Stimulated activated CD4-positive, alpha-beta T cell treated with anti-CD3 and anti-CD28 coated beads, Interleukin-2, amount 100 ng/mL, for 48 hours (primary cell): ENCODE measurements around the gene SGIP1.
A peak's percentile ranks its signal among the peaks of the same experiment; 100 is the strongest.

Source experiments
- DNase-seq, 2 donors: peaks; one replicate each; pipeline ENCODE4 v3.0.0-alpha.2; 2020

Gene SGIP1, protein sequence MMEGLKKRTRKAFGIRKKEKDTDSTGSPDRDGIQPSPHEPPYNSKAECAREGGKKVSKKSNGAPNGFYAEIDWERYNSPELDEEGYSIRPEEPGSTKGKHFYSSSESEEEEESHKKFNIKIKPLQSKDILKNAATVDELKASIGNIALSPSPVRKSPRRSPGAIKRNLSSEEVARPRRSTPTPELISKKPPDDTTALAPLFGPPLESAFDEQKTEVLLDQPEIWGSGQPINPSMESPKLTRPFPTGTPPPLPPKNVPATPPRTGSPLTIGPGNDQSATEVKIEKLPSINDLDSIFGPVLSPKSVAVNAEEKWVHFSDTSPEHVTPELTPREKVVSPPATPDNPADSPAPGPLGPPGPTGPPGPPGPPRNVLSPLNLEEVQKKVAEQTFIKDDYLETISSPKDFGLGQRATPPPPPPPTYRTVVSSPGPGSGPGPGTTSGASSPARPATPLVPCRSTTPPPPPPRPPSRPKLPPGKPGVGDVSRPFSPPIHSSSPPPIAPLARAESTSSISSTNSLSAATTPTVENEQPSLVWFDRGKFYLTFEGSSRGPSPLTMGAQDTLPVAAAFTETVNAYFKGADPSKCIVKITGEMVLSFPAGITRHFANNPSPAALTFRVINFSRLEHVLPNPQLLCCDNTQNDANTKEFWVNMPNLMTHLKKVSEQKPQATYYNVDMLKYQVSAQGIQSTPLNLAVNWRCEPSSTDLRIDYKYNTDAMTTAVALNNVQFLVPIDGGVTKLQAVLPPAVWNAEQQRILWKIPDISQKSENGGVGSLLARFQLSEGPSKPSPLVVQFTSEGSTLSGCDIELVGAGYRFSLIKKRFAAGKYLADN

DNA sequence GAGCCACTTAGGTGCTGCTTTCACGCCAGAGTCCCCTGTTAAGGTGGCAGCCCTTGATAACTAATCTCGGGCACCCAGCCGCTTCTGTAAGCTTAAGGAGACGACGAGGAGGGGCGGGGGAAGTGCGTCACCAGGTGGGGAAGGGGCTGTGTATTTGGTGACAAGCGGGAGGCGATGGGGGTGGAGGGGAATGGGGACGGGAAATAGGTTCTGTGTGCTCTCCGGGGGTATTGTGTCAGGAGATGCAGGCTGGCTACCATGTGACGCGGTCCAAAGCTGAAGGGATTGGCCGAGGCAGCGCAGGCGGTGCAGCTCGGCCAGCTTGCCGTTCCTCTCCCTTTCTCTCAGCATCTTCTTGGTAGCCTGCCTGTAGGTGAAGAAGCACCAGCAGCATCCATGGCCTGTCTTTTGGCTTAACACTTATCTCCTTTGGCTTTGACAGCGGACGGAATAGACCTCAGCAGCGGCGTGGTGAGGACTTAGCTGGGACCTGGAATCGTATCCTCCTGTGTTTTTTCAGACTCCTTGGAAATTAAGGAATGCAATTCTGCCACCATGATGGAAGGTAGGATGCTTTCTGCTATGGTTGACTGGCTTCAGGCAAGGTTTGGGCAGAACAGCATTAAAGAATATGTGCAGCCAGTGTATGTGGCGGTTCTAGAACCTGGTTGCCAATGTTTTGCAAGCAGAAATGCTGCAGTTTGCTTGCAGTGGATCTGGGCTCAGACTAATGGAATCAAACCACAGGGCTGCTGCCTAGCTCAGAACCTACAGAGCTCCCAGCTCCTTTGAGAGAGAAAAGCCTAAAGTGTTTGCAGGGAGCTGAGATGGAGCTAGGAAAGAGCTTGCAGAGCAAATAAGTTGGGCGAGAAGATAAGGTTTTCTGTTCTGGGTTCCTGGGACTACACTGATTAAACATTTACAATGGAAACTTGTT is at the start of gene SGIP1:
Gene SGIP1 (plus strand): TSS at position 350 of the 937 bp plus-strand sequence. CDS start 206 bp downstream, at position 556.
- DNase-seq: no peak

DNA sequence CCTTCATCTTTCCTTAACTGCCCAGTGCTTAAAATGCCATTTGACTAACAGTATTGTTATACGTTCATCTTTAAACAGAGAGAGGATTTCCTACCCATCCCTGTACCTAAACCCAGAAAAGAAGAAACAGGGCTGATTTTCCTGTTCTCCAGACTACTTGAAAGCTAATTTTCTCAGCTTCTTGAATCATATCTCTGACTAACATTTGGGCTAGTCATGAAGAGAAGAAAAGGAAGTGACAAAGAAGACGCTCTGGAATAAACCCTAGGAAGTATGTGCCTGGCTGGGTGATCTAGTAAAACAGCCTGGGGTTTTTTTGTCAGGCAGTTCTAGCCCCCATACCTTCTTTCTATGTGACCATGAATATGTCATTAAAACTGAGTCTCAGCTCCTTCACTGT is 44.8 kb upstream of the SGIP1 start:
- no peak for DNase-seq

DNA sequence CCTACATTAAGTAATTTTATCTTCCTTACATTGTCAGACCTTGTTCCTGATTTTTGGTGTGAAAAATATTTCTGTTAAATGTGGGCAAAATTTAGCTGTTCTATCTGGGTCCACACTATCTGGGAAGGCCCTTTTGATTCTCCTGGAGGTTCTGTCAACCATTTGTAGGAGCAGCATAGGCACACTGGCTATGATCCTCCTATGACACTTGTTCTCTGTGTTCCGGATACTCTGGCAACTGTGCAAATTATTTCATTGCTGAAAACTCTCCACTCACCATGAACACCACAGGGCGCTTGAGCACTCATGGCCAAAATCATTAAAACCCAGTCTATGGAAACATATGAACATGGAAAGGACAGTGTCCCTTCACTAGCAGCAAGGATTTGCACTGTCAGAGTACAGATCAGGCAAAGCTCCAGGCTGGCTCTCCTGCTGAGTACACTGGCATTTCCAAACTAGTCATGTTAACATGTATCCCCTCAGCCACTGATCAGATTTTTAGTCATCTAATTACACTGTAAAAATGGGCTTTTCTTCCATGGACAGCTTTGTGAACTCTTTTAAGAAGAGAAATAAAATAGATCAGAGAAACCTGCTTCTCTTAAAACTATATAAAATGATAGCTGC is 43.9 kb upstream of the SGIP1 start:
- no peak for DNase-seq

DNA sequence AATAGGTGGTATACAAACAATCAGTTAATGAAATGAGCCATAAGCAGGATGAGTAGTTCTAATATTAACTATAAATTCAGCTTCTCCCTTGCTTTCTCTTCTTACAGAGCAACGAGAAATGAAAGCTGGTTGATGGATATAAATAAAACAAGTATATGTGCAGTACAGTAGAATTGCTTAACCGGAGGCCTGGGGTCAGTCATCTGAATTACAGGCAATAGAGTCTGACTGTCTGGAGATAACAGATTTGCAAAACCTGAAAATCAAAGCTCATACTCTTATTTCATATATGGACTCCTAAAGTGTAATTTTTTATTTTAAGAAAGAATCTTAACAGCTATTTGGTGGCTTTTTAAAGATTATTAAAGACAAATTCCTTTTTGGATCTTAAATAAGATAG is 43.1 kb upstream of the SGIP1 start:
- DNase-seq: no peak

DNA sequence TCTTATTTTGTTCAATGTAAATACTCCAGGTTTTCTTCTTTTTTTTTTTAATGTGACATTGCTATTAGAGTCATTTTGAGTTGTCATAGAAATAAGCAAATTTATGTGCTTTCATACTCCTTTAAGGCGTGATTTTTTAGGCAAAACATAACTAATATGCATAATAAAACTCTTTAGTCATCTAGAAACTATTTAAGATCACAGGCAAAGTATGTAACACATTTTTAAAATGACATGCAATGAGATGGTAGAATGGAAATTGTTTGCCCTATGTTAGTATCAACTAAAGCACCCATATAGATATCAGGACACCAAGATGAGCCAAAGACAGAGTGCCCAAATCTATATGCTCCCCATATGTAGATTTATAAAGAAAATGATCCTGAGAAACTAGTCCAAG is 41.5 kb upstream of the SGIP1 start:
- no peak for DNase-seq

DNA sequence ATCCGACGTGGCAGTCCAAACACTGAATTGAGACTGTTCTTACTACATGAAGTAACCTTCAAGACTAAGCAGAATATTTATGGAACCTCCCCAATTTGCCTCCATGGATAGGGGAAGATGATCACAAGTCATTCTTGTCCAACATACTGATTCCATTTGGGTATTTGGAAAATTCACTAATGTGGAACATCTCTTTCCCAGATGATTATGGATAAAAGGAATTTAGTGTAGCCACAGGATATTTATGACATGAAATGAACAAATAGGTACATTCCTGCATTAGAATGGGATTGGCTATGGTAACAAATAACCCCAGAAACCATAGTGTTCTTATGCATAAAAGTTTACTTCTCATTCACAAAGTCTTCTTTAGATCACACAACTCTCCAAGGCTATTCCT is 40.2 kb upstream of the SGIP1 start:
- DNase-seq: no peak

DNA sequence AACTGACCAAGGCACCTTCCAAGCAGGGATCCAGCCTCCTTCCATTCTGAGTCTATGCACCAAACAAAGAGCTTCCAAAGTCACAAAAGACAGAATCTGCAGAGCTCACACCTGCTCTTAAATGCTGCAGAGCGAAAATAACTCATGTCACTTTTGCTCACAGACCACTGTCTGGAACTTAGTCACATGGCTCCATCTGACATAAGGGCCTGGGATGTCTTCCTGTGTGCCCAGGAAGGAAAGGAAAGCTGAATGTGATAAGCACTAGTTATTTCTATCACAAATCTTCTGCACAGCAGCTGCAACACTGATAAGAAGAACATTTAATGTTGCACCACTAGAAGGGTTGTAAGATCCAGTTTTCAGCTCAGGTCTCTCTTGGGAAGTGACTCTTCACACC is 39.5 kb upstream of the SGIP1 start:
- no peak for DNase-seq

DNA sequence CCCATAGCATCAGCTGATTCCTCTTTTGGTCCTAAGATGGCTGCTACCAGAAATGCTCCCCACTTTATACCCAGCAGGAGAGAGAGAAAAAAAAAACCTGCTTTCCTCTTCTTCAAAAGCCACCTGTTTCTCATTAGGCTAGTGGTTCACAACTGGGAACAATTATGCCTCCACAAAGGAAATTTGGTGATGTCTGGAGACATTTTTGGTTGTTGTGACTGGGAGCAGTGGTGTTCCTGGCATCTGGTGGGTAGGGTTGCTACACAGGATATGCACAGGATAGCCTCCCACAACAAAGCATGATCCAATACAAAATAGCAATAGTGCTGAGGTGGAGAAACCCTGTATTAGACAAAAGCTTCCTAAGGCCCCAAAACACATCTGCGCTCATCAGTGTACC is 38.5 kb upstream of the SGIP1 start:
- DNase-seq: no peak

DNA sequence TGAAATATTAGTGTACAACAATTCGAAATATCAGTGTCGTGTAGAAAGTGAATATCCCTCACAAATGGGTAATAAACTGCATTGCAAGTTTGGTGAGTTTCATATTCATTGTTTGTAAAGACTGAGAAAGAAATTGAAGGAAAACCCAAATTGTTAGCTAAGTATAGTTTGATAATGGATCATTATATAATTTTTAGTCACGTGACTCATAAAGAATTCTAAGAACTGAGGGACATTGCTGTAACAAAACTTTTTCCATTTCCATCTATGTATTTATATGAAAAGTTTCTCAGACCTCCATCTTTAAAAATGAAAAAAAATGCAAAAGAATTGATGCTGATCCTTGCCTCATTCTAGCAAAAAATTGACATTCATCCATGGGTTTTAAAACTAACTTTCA is 36.0 kb upstream of the SGIP1 start:
- DNase-seq: no peak

DNA sequence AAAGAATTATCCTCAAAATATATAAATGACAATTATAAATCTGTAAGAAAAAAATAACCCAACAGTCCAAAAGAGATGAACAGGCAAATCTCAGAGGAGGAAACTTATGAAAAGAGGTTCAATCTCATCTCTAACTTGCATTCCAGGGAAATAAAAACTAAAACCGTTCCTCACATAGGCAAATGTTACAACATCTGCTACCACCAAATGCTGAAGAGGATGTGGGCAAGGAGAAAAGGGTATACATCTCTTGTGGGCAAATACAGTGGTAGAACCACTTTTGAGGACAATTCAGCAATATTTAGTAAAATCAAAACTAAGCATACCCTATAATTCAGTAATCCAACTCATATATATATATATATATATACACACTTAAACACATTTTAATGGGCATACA is 33.7 kb upstream of the SGIP1 start:
- DNase-seq: no peak

DNA sequence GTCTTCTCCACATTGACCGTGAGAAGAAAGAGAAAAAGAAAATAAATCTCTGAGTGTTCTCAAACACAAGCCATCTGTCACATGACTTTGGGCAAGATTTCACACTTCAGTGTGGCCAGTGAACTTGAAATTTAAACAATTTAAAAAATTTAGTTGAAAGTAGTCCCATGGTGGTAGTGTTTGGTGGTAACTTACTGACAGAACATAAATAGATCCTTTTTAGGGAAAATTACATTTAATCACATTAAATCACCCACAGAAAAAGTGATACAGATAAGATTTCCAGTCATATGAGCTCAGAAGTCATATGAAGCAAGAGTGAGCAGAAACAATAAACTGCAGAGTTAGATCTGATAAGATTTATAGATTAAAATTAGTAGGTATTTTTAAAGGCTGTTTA is 31.9 kb upstream of the SGIP1 start:
- DNase-seq: no peak

DNA sequence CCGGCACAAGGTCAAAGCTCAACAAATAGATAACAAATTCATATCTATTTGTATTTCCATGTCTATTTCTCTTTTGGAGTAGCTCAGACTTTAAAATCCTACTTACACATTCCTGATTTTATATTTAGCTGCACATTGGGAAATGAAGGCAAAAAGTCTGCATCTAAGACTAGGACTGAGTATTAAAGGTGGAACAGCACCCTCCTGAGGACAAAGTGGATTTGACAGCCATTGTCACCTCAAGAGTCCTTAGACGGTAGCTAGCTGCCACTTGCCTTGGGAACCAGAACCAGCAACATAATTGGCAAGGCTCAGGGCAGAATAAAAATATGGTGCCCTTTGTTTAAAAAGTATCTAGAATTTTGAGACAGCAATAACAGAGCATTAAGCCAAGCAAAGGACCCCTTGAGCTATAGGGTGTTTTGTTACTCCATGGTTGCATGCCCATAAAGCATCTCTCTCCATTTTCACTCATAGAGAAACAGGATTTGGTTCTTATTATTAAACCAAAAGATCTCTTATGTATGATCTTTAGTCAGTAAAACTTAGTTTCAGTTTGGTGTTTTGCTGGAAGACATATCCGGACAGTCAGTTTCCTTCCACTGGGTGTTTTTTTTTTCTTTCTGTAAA is 30.0 kb upstream of the SGIP1 start:
- DNase-seq: peak; percentile 21 to 30

DNA sequence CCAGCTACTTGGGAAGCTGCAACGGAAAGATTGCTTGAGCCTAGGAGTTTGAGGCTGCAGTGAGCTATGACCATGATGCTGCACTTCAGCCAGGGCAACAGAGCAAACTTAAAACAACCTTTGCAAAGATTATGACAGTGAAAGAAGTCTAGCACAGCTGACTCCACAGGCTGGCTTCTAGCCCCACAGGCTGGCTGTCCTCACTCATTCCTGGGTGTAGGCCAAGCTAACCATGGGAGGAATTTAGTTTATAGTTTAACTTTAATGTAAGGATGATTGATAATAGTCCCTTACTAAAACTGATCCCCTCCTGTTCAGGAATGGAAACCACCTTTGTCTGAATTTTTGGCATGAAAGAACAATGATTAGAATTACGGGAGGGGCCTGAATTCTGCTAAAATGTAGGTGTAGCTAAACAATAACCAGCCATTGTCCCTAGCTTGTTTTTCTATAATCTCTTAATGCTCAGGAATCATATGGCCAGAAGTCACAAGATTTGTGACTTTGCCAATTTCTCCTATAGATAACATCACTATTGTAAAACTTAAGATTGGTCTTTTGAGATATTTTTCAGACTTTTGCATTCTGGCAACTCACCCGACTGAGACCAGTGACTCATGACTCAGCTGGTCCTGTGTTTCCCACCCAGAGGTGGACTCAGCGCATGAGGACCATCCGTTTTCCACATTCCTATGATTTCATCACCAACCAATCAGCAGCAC is 28.1 kb upstream of the SGIP1 start:
- no peak for DNase-seq

DNA sequence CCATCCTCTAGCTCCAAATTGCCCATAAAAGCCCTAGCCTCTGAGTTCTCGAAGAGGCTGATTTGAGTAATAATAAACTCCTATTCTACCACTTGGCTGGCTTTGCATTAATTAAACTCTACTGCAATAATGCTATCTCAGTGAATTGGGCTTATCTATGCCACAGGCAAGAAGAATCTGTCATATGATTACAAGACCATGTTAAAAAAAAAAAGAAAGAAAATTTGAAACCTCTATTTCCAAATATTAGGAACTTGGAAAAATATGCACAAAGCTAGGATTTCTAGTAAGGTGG is 27.6 kb upstream of the SGIP1 start:
- DNase-seq: no peak

DNA sequence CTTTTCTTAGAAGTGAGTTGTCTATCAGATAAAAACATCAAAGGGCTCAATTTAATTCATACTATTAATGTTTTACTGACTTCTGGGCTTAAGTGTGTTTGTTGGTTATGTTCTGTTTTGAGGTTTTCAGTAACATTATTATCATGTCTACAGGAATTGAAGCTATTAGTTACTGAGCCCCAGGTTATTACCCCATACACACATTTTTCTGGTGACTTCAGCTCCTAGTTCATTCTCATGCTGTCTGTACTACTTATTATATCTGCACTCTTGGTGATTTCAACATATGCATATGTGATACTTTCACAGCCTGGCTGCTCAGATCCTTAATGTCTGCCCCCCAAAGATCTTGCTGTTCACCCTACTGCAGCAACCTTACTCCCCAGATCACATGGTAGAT is 27.0 kb upstream of the SGIP1 start:
- no peak for DNase-seq

DNA sequence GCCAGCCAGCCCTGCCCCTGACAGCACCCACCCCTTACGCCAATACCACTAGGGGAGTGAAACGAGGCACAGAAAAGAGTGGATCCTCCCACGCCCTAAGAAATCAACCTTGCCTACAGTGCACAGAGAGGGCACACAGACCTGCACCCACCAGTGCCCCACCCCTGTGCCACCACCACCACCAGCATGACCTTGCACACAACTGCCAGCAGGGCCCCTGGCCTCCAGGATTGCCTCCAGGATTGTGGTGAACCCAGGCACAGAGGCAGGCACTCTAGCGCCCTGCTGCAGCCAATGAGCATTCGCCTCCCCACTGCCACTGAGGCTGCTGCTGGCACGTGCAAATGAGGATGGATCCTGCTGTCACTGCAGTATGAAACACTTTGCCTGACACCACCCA is 23.5 kb upstream of the SGIP1 start:
- no peak for DNase-seq

DNA sequence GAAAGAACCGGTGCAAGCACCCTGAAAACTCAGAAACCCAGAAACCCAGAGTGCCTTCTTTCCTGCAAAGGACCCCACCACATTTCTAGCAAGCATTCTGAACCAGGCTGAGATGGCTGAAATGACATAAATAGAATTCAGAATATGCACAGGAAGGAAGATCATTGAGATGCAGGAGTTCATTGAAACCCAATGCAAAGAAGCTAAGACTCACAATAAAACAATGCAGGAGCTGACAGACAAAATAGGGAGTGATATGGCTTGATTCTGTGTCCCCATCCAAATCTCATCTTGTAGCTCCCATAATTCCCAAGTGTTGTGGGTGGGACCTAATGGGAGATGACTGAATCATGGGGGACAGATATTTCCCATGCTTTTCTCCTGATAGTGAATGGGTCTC is 22.8 kb upstream of the SGIP1 start:
- DNase-seq: no peak

DNA sequence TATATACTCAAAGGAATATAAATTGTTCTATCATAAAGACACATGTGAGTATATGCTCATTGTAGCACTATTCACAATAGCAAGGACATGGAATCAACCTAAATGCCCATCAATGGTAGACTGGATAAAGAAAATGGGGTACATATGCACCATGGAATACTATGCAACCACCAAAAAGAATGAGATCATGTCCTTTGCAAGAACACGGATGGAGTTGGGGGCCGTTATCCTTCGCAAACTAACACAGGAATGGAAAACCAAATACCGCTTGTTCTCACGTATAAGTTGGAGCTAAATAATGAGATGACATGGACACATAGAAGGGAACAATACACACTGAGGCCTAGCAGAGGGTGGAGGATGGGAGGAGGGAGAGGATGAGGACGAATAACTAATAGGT is 16.0 kb upstream of the SGIP1 start:
- no peak for DNase-seq

DNA sequence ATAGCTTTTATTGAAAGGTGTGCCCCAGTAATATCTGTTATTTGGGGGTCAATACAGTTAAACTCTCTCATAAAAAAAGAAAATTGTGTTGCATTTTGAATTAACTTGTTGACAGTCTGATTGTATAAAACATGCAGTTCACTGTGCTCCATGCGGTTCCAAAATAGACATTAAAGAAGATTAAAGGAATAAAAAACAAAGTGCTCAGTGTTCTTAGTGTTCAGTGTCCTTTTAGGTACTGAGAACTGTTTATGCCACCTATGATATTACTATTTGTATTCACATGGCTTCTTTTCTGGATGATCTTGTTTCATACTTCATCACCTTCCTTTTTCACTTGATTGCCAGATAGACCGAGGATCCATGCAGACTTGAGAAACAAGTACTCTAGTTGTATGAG is 15.3 kb upstream of the SGIP1 start:
- no peak for DNase-seq

DNA sequence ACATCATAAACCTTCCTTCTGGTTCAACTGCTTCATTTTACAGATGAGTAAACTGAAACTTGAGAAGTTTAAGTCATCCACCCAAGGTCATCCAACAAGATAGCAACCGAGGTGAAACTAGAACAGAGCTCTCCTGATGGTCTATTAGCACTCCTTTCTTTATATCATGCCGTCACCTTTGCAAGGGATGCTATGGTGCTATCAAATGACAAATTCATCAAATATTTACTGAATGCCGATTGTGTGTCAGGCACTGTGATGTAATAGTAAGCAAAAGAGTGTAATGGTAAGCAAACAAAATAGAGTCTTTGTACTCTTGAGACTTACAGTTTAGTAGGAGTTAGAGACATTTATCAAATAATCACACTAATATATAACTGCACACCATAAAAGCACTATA is 14.0 kb upstream of the SGIP1 start:
- no peak for DNase-seq

DNA sequence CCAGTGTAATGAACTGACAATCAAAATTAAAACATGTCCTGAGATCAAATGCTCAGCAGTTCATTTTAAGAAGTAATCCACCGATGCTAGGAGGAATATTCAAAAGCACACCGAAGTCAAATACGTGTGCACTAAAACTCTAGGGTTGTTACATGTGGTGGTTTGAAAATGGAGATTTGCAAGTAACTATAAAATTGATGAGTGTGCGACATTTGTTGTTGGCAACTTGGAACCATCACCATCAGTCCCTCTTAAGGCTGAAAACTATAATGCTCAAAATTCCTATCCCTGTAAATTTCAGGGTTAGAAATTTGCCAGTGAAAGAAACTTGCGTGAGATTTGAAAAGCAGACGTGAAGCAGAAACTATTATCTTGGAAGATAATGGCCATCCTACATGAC is 13.3 kb upstream of the SGIP1 start:
- no peak for DNase-seq
